Measurements from ENCODE around the gene PRKCB. TPM values are rescaled to one million over a fixed set of nuclear protein-coding genes. Genes with fewer than 3 reads are reported as not detected.
"Not testable (repeated sequence)": the region's sequence is repeated elsewhere in the genome, so short reads cannot be mapped to it uniquely, and the experiment has no call there.

The PRKCB gene
- polyA plus RNA-seq, 1 donor from 2014 or later: 27.6 TPM

GRCh38 chr16:24027466-24027865 lies 191.7 kb downstream of the PRKCB start:
- H2AFZ ChIP-seq (ENCODE audit: low read depth, low read length): no peak overlapping the region
- H3K9me3 ChIP-seq (ENCODE audit: low read length): no peaks in the 10 kb centered on the region

GRCh38 chr16:24029841-24030240 lies 194.1 kb downstream of the PRKCB start:
- H3K9me3 ChIP-seq (ENCODE audit: low read length); H3K9me2 ChIP-seq (ENCODE audit: insufficient read depth, low read length); H3K4me2 ChIP-seq (ENCODE audit: low read length); H3F3A ChIP-seq (ENCODE audit: insufficient read depth, low read length, poor library complexity, severe bottlenecking); H4K20me1 ChIP-seq (ENCODE audit: insufficient read depth); H3K9ac ChIP-seq (ENCODE audit: low read length); H3K4me3 ChIP-seq (ENCODE audit: low read length); H3K27ac ChIP-seq (ENCODE audit: low read length); H2AFZ ChIP-seq (ENCODE audit: low read depth, low read length); H3K36me3 ChIP-seq (ENCODE audit: insufficient read depth, low read length); H3K27me3 ChIP-seq (ENCODE audit: insufficient read depth, low read depth, low read length); H3K79me2 ChIP-seq (replicated peaks; ENCODE audit: insufficient read depth, low read length): not testable (repeated sequence)

More at GRCh38 chr16:24027466-24027865, 191.7 kb downstream of the PRKCB start:
- Histone ChIP-seq H3K36me3 (ENCODE audit: insufficient read depth, low read length) (no peaks in the 10 kb centered on the region), H3K4me2 (ENCODE audit: low read length) (no peak overlapping the region), H3K4me3 (ENCODE audit: low read length) (no peak overlapping the region), H3K9ac (ENCODE audit: low read length) (no peak overlapping the region), H3F3A (ENCODE audit: insufficient read depth, low read length, poor library complexity, severe bottlenecking) (no peaks in the 10 kb centered on the region), H3K9me2 (ENCODE audit: insufficient read depth, low read length) (no peaks in the 10 kb centered on the region), H3K27ac (ENCODE audit: low read length) (no peak overlapping the region), H3K27me3 (ENCODE audit: insufficient read depth, low read depth, low read length) (no peaks in the 10 kb centered on the region), H4K20me1 (ENCODE audit: insufficient read depth) (no peaks in the 10 kb centered on the region), H3K79me2 (replicated peaks; ENCODE audit: insufficient read depth, low read length) (no peaks in the 10 kb centered on the region)
- TF ChIP-seq REST (IDR thresholded peaks at IDR 0.05; ENCODE audit: borderline replicate concordance): no peak
- no peak for TF ChIP-seq EZH2 (IDR thresholded peaks at IDR 0.05; ENCODE audit: borderline replicate concordance, insufficient read depth, low read length, poor library complexity, severe bottlenecking)
- TF ChIP-seq EP300 (conservative IDR thresholded peaks at IDR 0.05; ENCODE audit: poor library complexity, severe bottlenecking): no peak
- no peak for TF ChIP-seq POLR2AphosphoS5 (IDR thresholded peaks at IDR 0.05)
- TF ChIP-seq RAD21 (conservative IDR thresholded peaks at IDR 0.05): no peak
- TF ChIP-seq CTCF (IDR thresholded peaks at IDR 0.05; ENCODE audit: poor library complexity, severe bottlenecking): no peak
- TF ChIP-seq MXI1 (conservative IDR thresholded peaks at IDR 0.05; ENCODE audit: poor library complexity, severe bottlenecking): no peak

GRCh38 chr16:24035127-24035842 lies 199.5 kb downstream of the PRKCB start:
- no peak for TF ChIP-seq EZH2 (IDR thresholded peaks at IDR 0.05; ENCODE audit: borderline replicate concordance, insufficient read depth, low read length, poor library complexity, severe bottlenecking)
- TF ChIP-seq MXI1 (conservative IDR thresholded peaks at IDR 0.05; ENCODE audit: poor library complexity, severe bottlenecking): no peak
- TF ChIP-seq EP300 (conservative IDR thresholded peaks at IDR 0.05; ENCODE audit: poor library complexity, severe bottlenecking): no peak
- no peak for TF ChIP-seq REST (IDR thresholded peaks at IDR 0.05; ENCODE audit: borderline replicate concordance)
- no peak for TF ChIP-seq SMC3 (conservative IDR thresholded peaks at IDR 0.05; ENCODE audit: poor library complexity)
- TF ChIP-seq POLR2AphosphoS5 (IDR thresholded peaks at IDR 0.05): no peak
- no peak for TF ChIP-seq CTCF (IDR thresholded peaks at IDR 0.05; ENCODE audit: poor library complexity, severe bottlenecking)
- no peak for TF ChIP-seq TAF1 (IDR thresholded peaks at IDR 0.05; ENCODE audit: low read depth)
- TF ChIP-seq RAD21 (conservative IDR thresholded peaks at IDR 0.05): no peak
- no peaks in the 10 kb centered on the region for H3K79me2 ChIP-seq (replicated peaks; ENCODE audit: insufficient read depth, low read length)
- H3K9me3 ChIP-seq (ENCODE audit: low read length): no peaks in the 10 kb centered on the region
- no peaks in the 10 kb centered on the region for H3K27me3 ChIP-seq (ENCODE audit: insufficient read depth, low read depth, low read length)
- H3K27ac ChIP-seq (ENCODE audit: low read length): no peak overlapping the region
- no peak overlapping the region for H2AFZ ChIP-seq (ENCODE audit: low read depth, low read length)
- no peak overlapping the region for H3K9ac ChIP-seq (ENCODE audit: low read length)
- no peak overlapping the region for H3K4me3 ChIP-seq (ENCODE audit: low read length)
- H3K9me2 ChIP-seq (ENCODE audit: insufficient read depth, low read length): no peaks in the 10 kb centered on the region
- H3F3A ChIP-seq (ENCODE audit: insufficient read depth, low read length, poor library complexity, severe bottlenecking): no peaks in the 10 kb centered on the region
- H3K36me3 ChIP-seq (ENCODE audit: insufficient read depth, low read length): peaks cover 3% of the 10 kb centered on the region
- H3K4me2 ChIP-seq (ENCODE audit: low read length): no peak overlapping the region
- no peaks in the 10 kb centered on the region for H4K20me1 ChIP-seq (ENCODE audit: insufficient read depth)

Data from neural cell (in vitro differentiated cells).